Peyer's patch (tissue), 4 donors: ENCODE data around the gene TMEM120A.

Source experiments
- CTCF ChIP-seq, 6 experiments: fragments of 450-650 bp in 4 of 6; fragments of 200-600 bp in 2 of 6; sonication (generic) in 1 of 6; IDR thresholded peaks; one replicate each; pipeline ENCODE4 v1.5.1; 2017 to 2019; ENCODE audit warnings: antibody characterized with exemption in 6 of 6, mild to moderate bottlenecking in 3 of 6, moderate library complexity in 1 of 6
- POLR2A ChIP-seq, 2 donors: fragments of 450-650 bp; IDR thresholded peaks; one replicate each; pipeline ENCODE4 v1.5.1; 2017; ENCODE audit warnings: antibody characterized with exemption in 2 of 2, mild to moderate bottlenecking in 2 of 2, moderate library complexity in 2 of 2

GRCh38 chr7:75988568-75989499, 5.6 kb downstream of the TMEM120A start:
- no peak for TF ChIP-seq POLR2A (IDR thresholded peaks at IDR 0.05)
- TF ChIP-seq CTCF (IDR thresholded peaks at IDR 0.05): no peak
